Measurements from ENCODE around the gene LRRC28.

DNA sequence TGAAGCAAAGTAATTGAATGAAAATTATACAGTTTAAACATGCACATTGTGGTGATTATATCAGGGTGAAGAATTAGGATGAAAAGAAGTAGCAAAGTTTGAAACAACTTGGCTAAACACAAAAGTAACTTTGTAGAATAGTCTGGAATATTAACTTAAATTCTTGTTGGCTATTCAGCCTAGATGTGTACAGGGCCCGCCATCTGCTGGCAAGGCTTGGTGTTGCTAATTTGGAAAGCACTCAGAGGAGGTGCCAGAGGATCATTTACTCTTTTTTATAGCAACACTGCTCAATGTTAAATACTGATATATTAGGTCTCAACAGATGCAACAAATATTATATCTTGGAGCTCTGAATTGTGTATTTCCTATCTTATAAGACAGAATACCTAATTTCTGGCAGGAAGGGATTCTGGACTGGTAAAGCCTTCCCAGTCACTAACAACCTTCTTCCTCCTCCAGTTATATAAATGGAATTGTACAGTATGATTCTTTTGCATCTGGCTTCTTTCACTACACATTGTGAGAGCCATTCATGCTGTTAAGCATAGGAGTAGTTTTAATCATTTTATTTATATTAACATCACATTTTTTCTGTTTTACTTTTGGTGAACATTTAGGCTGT is 38.0 kb upstream of the LRRC28 start:
- TF ChIP-seq BHLHE40 (IDR thresholded peaks at IDR 0.05; ENCODE audit: low read depth, low read length) (no peak), POLR2A (IDR thresholded peaks at IDR 0.05; ENCODE audit: low read depth, low read length) (no peak; the same call in 1 of the 2 replicates), NFE2L2 (IDR thresholded peaks at IDR 0.05; ENCODE audit: low read depth, low read length) (no peak), RAD21 (IDR thresholded peaks at IDR 0.05; ENCODE audit: low read length) (peak; percentile 97), CEBPB (IDR thresholded peaks at IDR 0.05; ENCODE audit: low read depth, low read length) (no peak), MXI1 (IDR thresholded peaks at IDR 0.05; ENCODE audit: borderline replicate concordance, low read depth, low read length) (no peak)
- TF ChIP-seq, protein P1, sequence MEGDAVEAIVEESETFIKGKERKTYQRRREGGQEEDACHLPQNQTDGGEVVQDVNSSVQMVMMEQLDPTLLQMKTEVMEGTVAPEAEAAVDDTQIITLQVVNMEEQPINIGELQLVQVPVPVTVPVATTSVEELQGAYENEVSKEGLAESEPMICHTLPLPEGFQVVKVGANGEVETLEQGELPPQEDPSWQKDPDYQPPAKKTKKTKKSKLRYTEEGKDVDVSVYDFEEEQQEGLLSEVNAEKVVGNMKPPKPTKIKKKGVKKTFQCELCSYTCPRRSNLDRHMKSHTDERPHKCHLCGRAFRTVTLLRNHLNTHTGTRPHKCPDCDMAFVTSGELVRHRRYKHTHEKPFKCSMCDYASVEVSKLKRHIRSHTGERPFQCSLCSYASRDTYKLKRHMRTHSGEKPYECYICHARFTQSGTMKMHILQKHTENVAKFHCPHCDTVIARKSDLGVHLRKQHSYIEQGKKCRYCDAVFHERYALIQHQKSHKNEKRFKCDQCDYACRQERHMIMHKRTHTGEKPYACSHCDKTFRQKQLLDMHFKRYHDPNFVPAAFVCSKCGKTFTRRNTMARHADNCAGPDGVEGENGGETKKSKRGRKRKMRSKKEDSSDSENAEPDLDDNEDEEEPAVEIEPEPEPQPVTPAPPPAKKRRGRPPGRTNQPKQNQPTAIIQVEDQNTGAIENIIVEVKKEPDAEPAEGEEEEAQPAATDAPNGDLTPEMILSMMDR (conservative IDR thresholded peaks at IDR 0.05; ENCODE audit: low read depth, low read length) = peak; percentile 96
